ACHN (cell line): ENCODE measurements around the gene FRRS1.

ENCODE experiments used
- DNase-seq: peaks from one replicate; pipeline ENCODE4 v3.0.0-alpha.2; 2015
- in situ Hi-C: cut with HindIII; loops from 2 replicates; pipeline ENCODE4 v1.10.0; 2017; ENCODE audit warnings: low sequenced_read_pairs, low pct_ligation_motif_present, low pct_unique_long_range_greater_than_20kb

Gene FRRS1

DNA sequence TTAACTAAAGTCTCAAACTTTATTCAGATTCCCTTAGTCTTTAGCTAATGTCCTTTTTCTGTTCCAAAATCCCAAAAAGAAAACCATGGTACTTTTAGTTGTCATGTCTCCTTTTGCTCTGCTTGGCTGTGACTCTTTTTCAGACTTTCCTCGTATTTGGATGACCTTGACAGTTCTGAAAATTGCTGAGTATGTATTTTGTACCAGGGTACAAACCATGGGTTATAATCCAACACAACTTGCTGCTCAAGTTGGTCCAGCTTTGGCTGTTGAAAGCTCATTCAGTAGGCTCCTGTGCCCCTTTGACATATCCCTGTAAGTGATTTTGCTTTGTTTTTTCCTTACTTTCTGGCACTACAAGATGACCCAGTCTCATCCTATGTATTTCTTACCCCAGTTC is 68.9 kb downstream of the FRRS1 start:
- in situ Hi-C loops = no loop called here
- DNase-seq = no peak

GRCh38 chr1:99696616-99697015 is 69.8 kb downstream of the FRRS1 start:
- in situ Hi-C loops = no loop called here
- no peak for DNase-seq

- in situ Hi-C loops = no loop called here
- no peak for DNase-seq
Observed at GRCh38 chr1:99691175-99691574, 75.3 kb downstream of the FRRS1 start.

DNA sequence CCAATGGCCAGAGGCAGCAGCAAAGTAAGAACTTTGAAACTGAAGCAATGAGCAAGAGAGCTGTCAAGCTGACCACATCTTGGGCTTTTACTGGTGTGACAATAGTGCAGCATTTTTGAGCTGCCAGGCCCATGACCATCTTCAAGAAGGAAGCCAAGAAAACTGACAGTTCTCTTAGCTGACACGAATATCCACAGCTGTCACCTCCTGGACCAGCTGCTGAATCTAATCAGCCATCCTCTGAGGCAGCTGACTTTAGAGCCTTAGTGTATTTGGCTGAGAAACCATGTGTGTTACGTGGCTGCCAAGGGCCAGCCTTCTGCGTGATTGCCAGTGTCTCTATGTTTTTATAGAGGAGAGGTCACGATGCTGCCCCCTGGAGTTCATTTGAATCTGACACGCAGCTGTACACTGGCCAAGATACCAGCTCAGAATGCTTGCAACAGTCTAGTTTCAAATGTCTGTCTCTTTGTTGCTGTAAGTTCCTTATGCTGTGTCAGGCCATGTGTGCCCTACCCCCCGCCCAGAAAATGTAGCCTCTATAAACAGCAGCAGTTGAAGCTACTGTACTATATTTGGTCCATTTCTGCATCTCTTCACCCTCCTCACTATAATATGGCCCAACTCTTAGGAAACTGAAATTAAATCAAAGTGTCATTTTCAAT is 80.8 kb downstream of the FRRS1 start:
- DNase-seq = peak; percentile 66
- in situ Hi-C loops = no loop called here

DNA sequence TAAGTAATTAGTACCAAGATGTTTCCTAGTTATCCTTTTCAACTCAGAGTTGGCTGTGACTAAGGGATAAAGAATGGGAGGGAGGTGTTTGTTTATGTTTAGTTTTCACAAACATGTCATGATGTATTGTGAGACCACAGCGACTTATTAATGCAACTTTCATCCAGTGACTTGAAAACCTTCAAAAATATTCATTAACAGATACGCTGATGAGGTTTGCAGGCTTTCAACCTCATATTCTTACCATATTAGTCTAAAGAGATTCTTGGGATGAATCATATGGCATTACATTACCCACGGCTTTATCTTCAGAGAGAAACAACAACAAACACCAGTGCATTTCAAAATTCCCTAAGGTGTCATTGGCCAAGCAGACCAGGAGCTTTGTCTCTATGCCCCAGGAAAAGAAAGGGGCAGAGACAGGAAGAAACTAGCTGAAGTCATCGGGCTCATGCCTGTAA is 84.1 kb downstream of the FRRS1 start:
- in situ Hi-C loops = no loop called here
- DNase-seq = no peak

DNA sequence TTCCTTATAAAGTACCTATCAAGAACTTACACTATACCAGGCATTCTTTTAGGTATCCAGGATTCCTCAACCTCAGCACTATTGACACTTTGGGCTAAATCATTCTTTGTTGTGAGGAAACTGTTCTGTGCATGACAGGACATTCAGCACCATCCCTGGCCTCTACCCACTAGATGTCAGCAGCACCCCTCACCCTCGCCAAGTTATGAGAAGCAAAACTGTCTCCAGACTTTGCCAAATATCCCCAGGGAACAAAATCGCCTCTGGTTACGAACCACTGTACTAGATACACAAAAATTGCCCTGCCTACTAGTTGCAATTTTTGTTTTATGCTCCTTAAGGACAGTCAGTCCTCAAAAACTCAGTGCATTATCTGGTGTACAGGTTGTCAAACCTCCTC is 84.9 kb downstream of the FRRS1 start:
- DNase-seq = no peak
- in situ Hi-C loops = no loop called here

DNA sequence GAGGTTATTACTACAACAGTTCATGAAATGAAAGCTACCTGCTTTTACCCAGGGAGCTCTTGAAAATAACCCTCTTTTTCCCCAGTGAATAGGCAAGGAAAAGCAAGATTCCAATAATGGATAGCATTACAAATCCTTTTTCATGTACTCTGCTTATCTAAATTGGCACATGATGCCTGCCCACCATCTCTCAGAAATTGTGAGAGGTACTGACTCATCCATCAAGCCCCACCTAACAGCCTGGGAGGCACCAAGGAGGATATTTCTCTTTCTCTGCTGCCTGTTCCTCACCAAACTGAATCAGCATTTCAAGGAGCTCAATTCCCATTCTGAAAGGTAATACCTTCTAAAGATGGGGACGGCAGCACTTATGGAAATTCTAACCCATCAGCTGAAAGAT is 86.2 kb downstream of the FRRS1 start:
- no peak for DNase-seq

DNA sequence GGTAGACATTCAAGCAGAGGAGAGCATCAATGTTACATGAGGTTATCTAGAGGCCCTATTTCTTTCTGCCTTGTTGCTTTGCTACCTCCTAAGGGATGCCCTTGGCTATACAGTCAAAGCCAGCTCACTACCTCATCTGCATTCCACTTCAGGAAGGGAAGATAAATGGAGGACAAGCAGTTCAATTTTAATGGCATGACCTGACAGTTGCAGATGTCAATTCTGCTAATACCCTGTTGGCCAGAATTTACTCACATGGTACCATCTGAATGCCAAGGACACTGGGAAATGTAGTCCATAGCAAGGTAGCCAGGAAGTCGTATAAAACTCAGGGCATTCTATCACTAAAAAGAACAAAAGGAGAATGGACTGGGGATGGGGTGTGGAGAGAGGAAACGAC is 89.0 kb downstream of the FRRS1 start:
- no peak for DNase-seq
- in situ Hi-C loops = no loop called here

More for the DNA sequence above, 86.2 kb downstream of the FRRS1 start:
- in situ Hi-C loops = no loop called here

DNA sequence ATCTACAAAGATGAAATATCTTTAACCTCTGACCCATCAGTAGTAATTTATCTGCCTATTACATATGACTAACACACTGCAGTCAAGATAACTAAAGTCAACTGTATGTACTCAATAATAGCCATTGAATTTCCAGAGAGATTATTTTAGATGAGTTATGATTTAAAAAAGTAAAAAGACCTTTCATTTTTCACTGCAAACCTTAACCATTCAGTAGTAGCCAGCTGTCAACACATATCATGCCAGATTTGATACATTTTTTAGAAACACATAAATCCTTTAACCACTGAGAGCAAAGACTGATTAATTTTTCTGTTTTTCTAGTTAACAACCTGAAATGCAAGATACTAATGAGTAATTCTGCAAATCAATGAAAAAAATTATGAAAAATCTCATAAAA is 89.6 kb downstream of the FRRS1 start:
- in situ Hi-C loops = no loop called here
- no peak for DNase-seq

- no peak for DNase-seq
- in situ Hi-C loops = no loop called here
Observed at GRCh38 chr1:99675994-99676393, 90.4 kb downstream of the FRRS1 start.

GRCh38 chr1:99675292-99675691 is 91.1 kb downstream of the FRRS1 start:
- in situ Hi-C loops = no loop called here

DNA sequence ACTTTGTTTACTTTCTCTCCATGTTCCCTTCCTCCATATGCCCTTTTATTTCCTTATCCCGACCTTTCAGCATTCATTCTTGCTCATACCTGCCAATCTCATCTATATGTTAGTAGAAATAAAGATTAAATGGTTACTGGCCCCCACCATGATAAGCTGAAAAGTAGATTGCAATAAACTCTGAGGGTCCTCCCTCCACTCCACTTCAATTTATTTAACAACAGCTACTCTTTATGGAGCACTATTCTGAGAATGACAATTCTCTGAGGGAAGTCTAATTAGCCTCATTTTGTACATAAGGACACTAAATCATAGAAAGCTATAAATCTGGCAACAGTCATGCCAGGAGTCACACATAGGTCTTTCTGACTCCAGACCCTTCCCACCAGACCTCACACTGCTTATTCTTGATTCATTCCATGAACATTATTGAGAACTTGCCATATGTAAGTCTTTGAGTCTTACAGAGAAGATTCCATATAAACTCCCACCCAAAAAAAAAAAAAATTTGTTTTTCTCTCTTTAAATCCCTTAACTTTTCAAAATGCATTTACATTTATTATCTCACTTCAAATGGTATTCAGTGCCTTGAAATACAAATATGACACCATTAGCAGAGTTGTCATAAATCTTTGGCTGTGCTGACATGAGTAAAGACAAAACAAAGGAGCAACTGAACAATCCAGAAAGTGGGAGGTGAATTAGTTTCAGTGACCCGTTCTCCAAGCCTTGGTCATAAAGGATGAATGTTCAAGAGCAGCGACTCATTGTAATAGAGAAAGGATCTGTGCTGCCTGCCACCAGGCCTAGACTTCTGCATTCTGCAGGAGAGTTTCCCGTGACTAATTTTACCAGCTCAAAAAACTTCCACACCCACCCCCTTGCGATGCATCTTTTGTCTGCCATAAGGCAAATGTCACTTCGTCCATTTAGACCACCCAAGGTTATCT is 92.0 kb downstream of the FRRS1 start:
- in situ Hi-C loops = no loop called here
- DNase-seq = no peak

More at GRCh38 chr1:99675292-99675691, 91.1 kb downstream of the FRRS1 start:
- DNase-seq = no peak

- no peak for DNase-seq
- in situ Hi-C loops = no loop called here
Observed at GRCh38 chr1:99673315-99673714, 93.1 kb downstream of the FRRS1 start.

DNA sequence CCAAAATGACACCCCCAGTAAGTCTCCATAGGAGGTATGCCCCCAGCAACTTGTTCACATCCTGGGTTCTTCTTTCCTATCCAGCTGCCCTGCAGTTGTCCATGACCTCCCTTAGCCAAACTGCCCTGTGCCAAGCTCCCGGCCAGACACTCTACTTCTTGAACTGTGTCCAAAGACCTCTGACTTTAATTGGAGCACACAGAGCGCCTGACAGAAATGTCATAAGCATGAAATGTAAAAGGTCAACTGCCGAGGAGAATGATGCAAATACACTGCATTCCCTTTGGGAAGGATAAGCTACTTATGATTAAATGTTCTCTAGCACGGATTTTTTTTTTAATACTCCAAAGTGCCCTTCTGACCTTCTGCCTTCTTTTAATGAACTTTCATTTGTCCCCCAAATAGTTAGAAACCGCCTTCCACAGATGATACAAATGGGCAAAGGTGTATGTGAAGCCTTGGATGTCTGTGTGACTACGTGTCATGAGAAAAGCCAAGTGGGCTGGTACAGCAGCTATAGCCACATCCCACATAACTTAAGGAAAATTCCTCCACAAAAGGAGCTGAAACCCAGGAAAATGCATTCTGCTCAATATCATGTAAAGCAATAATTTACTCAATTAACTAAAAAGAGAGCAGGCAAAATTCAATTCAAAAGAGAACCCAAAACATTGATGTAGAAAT is 93.8 kb downstream of the FRRS1 start:
- in situ Hi-C loops = no loop called here
- no peak for DNase-seq

DNA sequence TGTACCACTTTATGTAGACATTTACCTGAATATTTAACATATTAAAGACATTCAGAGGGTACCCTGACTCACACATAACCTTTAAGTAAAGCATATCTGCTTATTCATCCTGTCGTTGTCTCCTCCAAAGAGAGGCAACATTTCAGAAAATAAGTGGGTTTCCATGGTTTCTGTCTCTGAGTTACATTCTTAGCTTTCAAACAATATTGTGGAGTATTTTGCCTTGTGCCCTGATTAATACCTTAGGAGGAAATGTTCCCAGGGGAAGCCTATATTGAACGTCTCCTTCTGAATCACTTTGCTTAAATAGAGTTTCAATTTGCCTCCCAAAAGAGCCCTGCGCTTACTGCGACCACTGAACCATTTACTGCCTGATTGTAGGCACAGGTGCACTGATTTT is 94.4 kb downstream of the FRRS1 start:
- DNase-seq = no peak
- in situ Hi-C loops = no loop called here

GRCh38 chr1:99670583-99670982 is 95.9 kb downstream of the FRRS1 start:
- no peak for DNase-seq
- in situ Hi-C loops = no loop called here

DNA sequence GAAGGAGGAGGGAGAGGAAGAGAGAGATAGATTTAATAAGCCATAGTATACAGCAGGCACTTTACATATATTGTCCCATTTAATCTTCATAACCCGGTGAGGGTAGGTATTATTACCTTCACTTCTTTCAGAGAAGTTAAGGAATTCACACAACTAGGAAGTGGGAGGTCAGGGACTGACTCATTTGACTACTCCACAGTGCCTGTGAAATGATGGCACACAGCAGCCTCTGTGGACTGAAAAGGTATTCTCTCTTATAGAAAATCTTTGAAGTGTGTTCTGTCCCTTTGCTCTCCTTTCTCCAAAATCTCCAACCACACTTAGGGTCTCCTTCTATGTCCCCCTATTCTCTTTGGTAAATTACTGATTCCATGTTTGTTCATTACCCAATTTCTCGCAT is 96.6 kb downstream of the FRRS1 start:
- no peak for DNase-seq
- in situ Hi-C loops = no loop called here

DNA sequence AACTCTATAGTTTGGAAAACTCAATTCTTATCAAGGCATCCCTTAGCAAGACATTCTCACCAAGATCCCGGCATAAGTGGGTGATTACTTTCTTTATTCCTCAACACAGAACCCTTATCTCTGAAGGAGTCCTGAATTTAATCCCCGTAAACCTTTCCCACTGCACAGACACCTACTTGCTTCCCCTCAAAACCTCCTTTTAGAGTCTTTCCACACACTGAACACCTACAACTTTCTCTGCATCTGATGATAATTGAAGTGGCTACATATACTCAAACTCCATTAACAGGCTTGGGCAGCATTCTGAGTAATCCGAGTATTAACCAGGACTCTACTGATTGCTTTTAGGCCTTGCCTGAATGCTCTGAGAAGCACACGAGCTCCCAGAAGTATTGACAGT is 97.1 kb downstream of the FRRS1 start:
- in situ Hi-C loops = no loop called here

GRCh38 chr1:99665212-99665611 is 101.2 kb downstream of the FRRS1 start:
- no peak for DNase-seq
- in situ Hi-C loops = no loop called here

More for the DNA sequence above, 97.1 kb downstream of the FRRS1 start:
- DNase-seq = no peak
